ENCODE data around the gene OXNAD1.
A peak's percentile ranks its signal among the peaks of the same experiment; 100 is the strongest.
"Not testable (repeated sequence)": the region's sequence is repeated elsewhere in the genome, so short reads cannot be mapped to it uniquely, and the experiment has no call there.

OXNAD1 gene

DNA sequence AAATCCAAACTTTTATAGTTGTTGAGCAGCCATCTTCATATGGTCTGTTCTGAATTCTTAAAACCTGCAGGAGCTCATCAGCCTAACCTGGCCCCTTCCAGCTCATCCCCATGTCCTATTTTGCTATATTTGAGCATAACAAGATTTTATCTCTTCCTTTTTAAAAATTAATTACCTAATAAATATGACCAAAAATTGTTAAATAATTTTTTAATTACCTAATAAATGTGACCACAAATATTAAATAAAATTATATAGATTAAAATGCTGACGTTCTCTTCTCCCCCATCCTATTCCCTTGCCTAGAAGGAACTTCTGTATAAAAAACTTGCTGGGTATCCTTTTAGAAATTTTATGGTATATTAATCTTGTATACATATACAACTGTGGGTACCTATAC, 43.7 kb downstream of the OXNAD1 start:
- no peak for DNase-seq

DNA sequence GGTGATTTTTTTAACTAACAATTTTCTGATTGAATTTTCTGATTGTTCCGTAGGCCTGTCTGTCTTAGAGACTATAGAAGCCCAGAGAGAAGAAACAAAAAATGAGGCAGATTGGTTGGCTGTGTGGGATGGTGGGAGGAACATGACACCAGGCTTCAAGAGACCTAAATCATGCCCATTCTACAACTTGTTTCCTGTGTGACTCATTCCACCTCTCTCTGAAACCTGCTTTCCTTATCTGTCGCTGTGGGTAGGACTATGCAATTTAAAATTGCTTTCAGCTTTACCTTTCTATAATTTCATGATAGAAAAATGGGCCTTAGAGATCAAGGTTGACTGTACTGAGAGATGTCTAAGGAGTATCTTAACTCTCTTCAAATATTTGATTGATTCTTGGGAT, 44.5 kb downstream of the OXNAD1 start:
- DNase-seq = no peak

DNA sequence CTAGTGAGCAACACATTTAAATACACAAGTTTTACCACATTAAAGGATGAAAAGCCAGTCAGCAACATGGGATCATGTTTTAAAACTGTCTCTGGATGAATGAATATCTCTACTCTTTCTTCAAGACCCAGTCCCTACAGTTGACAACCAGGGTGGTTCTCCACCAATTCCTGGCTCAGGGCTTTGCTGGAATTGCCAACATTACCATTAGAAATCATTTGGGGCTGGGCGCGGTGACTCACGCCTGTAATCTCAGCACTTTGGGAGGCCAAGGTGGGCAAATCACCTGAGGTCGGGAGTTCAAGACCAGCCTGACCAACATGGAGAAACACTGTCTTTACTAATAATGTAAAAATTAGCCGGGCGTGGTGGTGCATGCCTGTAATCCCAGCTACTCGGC, 45.5 kb downstream of the OXNAD1 start:
- DNase-seq = not testable (repeated sequence)

DNA sequence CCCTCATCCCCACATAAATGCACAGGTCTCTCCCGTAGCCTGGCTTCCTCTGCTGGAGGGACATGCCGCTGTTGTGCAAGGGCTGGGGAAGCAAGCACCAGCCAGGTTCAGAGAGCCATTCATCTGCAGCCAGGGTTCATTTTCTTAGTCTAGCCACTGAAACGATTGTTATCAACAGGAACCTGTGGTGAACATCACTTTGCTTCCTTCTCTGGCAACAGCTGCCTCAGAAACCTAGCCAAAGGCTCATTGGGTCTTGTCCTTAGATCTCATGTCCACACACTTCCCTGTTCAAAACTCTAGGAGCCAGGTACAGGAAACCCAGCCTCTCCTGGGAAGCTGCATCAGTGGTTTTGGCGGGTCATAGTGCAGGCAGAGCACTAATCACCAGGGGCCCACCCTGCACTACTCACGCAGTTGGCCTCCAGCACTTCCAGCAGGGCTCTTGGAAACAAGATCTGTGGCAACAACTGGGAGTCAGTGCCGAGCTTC, 47.0 kb downstream of the OXNAD1 start:
- no peak for DNase-seq

DNA sequence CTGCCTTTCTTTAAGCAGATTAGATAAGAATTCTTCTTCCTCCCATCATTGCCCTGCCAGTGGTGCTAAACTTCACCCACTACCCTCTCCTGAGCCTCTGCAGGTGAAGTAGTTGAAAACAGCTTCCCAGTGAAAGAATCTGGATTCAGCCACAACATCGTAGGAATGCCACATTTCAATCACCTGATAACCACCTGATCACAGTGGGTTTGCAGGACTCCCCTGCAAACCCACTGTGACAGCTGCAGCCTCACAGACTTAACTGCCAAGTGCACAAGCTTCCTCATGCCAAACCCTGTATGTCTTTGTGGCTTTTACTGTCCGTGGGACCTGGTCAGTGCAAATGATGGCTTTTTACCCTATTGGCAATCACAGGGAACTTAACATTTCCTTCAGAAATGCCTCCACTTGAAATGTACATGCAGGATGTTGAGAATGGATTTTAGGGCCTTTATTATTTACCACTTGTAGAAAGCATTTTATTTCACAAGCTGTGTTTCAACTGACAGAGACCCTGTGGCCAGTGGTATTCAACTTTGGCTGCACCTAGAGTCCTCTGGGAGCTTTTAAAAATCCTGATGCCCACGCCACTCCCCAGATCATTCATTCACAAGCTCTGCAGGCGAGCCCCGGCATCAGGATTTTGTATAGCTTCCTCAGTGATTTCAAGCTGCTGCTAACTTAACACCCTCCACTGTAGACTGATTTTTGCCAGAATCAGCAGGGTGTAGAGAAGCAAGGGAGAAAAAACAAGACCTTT, 49.1 kb downstream of the OXNAD1 start:
- no peak for DNase-seq

DNA sequence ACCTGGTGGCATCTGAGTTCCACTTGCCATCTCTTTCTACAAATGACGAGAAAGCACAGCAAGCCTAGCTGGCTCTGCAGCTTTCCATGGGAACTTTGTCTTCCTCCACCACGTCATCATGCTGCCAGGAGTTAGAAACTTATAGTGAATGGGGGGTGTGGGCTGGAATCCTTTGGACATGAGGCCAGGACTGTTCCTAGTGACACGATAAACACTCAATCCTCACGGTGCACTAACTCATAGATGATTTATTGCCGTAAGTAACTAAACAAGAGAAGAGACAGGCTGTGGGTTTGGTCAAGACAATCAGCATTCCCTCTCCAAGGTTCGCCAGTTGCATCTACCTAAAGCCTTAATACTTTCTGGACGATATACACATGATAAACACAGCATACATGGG, 50.6 kb downstream of the OXNAD1 start:
- no peak for DNase-seq

DNA sequence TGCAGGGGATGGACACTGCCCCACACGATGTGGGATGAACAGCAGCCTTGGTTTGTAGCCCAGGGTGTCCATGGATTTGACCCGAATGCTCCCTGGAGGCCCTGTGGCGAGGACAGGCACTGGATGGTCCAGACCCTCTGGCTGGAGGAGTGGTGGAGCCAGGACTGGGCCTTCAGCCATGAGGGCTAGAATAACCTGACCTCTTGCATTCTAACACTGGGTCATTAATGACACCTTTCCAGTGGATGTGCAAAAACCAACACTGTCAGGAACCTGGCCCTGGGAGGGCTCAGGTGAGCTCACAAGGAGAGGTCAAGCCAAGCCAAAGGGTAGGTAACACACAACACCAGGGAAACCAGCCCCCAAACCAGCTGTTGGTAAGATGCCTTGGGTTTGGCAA, 51.4 kb downstream of the OXNAD1 start:
- no peak for DNase-seq

DNA sequence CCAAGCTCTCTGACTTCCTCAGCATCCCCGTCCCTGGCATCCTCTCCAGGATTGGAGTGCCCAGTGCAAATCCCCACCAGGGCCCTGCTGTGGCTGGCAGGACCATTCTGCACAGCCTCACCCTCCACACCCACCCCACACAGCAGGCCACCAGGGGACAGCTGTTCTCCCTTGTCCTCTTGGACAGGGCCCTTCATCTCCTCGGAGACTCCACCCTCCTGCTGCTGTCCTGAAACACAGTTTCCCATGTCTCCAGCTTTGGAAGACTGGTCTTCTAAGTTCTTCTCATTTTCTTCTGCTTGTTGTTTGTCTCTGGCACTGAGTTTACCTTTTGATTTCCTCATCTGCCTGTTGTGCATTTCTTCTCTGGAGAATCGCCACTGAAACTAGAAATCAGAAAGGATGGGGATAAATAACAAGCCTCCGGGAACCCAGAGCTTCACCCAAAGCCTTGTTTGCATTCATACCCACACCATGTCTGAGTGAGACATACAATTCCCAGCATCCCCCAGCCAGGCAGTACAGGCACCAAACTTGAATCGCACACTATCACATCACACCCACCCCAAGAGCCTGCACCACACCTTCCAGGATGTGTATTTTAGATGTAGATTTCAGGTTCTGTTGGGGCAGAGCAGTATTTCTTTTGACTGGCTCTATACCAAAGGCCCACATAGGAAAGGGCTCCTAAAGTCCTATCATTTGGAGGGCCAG, 52.0 kb downstream of the OXNAD1 start:
- no peak for DNase-seq

DNA sequence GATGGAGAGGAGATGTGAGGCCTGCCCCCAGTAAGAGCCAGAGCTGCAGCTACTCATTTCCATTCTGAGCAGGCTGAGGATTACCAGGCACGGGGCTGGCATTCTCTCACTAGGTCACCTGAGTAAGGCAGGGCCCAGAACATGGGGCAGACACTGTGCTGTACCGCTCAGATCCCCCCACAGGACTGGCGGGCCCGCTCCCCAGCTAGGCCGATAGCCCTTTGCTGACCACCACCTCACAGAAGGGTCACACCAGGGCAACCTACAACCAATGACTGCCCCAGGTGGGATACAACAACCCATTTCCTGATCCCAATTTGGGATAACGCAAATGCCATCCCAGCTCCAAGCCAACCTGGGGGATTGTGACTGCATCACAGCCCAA, 52.5 kb downstream of the OXNAD1 start:
- no peak for DNase-seq

DNA sequence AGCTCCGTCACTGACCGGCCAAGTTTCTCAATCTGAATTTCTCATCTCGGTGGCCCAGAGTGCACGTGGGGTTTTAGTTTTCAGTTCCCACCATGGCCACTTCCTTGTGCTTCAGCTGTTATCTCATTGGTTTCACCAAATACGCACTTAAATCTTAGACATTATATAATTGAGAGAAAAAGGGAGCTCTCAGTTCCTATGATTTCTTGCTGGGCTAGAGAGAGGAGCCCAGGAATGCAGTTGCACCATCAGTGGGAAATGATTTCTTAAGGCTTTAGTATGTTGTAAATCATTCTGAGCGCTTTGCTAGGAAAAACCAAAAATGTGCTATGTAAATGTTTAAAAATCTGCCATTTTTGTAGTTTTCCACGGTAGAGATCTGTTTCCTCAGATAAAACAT, 53.2 kb downstream of the OXNAD1 start:
- DNase-seq = no peak

DNA sequence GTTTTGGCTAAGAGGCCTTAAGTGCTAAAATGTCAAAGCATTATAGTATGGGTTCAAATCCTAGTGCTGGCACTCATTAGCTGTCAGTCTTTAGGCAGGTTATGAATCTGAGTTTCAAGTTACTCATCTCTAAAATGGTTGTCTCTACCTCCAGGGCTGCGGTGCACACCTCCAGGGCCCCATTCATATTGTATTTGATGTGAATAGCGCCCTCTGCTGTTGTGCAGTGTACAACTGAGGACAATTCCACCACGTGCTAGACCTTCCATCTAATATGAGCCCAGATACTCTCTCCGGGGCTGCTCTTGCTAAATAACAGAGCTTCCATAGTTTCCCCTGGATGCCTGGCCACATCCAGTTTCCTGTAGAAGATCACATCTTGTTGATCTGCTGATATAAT, 54.3 kb downstream of the OXNAD1 start:
- DNase-seq = peak; percentile 73

DNA sequence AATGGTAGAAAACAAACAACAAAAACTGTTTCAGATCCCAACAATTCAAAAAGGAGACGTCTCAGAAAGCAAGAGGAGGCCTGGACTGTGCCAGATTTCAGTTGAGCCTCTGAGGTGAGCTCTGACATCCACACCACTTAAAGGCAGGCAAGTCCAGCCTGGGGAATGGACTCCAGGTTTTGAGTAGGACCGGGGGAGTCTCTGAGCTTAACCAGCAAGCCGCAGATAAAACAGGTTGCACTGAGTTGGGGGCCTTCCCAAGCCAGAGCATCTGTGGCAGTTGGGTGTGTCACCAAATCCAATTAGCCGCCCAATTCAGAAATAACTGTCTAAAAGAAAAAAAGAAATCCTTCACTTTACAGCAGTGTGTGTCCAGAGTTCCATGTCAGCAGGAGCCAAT, 54.7 kb downstream of the OXNAD1 start:
- DNase-seq = no peak

DNA sequence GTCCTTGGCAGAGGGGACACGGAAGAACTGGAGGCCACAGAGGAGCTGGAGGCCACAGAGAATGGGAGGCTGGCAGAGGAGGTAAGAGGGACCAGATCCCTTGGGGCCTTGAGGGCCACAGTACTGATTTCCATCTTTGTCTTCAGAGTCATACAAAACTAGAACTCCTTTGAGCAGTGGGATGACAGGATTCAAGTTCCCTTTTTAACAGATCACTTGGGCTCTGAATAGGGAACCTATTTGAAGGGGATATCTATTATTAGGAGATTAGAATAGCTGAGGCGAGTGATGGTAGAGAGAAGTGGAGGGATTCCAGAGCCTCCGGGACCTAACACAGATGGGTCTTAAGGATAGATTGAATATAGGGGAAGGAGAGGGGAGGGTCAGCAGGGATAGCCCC, 55.7 kb downstream of the OXNAD1 start:
- no peak for DNase-seq

DNA sequence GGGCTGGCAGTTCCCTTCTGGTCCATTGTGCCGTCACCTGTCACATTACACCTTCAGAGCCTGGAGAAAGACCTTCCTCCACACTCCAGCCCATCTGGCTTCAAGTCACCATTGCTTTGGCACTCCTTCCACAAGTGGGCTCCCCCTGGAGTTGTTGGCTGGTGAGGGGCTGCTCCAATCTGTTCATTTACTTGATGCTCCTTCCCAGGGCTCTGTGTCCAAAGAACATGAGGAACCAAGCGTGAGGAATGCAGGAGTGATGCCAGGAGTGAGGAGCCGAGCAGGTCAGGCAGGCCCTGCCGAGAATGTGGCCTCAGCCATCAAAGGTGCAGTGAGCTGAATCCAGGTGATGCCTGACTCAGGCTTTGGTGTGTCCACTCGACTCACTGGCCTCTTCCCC, 57.2 kb downstream of the OXNAD1 start:
- no peak for DNase-seq

DNA sequence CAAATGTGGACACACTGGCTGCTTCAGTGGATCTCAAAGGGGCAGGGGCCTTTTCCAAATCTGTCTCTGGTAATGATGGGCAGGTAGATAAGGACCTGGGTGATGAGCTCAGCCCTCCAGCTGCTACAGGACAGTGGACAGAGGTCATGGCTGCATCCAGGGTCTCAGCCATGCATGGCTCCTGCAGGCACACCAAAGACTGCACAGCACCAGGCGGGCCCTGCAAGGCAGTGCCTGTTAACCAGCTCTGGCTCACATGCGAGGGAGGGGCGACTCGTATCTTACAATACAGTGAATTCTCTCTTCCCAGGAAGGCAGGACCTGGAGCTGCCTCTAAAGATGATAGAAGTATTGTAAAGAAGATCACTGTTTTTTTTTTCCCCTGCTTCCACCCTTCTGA, 58.7 kb downstream of the OXNAD1 start:
- no peak for DNase-seq

DNA sequence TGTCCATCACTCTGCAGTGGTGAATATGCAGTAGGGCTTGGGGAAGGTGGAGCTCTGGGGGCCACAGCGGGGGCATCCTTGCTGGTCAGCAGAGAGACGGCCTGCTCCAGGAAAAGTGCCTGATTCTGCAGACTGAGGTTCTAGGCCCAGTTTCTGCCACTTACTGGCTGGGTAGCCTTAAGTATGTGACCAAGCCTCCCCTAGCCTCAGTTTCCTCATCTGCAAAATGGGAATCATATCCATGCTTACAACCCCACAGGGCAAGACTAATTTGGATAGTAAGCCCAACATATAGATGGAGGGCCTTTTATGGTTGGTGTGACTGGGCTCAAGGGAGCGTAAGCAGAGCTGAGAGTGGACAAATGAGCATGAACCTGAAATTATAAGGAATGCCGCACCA, 60.8 kb downstream of the OXNAD1 start:
- no peak for DNase-seq

DNA sequence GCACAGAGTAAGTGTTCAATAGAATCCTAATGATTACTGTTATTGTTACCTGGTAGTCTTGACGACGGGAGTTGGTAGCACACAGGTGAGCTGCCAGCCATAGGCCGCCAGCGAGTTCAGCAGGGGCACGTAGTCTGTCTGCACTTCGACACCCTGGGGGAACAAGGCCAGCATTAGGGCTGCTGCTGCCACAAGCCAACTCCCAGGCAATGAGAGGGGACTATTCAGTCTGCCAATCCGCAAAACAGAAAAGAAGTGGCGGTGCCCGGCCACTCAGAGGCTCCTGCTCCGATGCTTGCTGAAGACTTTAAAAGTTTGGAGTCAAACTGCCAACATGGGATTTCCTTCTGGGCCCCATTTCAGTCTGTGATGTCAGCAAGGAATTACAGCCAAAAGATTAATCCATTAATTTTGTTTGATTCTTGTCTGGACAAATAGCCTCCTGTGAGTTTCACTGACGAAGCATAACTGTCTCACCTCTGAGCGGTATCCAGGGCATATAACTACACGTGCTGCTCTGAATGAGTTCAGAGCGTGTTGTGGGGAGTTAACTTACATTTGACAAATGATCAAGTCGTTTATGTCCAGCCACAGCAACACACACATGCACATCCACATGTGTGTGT, 61.8 kb downstream of the OXNAD1 start:
- no peak for DNase-seq

DNA sequence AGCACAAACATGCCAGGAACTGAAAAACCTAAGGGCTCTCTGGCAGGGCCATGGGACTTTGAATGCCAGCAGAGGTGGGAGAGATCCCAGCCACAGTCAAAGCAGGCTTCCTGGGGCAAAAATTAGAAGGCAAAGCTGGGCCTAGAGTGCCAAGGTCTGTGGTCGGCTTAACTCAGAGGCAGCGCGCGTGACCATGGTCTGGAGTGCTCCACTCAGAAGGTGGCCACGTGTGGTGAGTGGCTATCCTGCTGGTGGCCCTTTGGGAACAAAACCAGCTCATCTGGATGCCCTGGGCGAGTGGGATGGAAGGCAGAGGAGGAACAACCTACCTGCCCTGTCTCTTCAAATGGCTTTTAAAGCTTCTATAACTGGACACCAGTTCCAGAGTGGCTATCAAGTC, 63.1 kb downstream of the OXNAD1 start:
- no peak for DNase-seq

DNA sequence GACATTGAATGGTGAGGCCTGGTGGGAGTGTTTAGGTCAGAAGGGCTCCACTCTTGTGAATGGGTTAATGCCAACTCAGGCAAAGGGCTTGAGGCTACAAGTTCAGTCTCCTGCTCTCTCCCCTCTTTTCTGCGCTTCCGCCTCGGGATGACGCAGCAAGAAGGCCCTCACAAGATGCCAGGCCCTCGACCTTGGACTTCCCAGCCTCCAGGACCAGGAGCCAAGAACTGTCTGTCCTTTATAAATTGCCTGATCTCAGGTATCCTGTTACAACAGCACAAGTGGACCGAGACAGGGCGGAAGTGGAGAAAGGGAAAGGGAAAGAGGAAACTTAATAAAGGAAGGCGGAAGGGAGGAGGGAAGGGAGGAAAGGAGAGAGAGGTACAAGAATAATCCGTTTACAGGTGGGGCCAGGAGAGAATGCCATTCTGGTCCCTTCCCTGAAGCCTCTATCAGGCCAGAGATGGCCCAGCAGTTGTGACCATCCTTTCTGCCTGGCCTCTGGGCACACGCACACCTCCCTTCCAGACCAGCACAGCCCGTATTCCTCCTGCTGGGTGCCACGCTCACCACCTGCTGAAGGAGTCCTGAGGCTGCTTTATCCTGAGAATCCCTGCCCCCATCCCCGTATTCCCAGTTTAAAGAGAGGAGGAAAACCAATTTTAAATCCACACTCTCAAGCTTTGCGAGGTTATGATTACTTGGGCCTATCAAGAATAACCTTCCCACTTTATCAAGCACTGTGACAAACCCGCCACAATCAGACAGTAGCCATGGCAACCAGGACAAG, 64.2 kb downstream of the OXNAD1 start:
- no peak for DNase-seq

DNA sequence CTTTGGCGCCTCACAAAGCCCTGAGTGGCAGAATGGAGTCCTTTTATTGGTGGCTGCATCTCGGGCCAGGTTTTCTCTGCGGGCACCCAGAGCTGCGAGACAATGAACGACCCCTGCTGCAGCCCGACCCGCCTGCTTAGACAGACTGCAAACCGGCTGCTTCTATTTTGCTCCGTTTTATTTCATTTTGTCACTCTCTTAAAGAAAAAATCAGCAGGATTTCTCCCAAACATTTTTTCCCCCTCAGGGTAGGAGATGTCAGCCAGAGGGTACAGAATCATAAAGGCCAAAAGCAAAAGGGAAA, 64.8 kb downstream of the OXNAD1 start:
- DNase-seq = no peak

DNA sequence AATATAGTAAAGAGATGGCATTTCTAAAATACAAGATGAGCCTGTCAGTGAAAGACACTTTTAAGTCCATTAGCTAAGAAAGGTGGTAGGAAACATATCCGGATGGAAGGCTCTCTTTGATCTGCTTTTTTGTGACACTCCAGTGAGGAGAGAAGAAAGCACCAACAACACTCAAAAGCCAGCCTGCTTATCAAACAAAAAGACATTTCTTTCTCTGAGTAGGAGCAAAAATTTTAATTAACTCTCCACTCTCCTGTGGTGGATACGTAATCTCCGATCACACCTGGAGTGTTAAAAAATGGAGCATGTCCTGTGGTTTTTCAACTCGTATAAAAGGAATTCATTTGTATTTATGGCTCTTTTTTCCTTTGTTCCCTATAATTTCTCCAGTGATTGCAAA, 65.3 kb downstream of the OXNAD1 start:
- DNase-seq = no peak

DNA sequence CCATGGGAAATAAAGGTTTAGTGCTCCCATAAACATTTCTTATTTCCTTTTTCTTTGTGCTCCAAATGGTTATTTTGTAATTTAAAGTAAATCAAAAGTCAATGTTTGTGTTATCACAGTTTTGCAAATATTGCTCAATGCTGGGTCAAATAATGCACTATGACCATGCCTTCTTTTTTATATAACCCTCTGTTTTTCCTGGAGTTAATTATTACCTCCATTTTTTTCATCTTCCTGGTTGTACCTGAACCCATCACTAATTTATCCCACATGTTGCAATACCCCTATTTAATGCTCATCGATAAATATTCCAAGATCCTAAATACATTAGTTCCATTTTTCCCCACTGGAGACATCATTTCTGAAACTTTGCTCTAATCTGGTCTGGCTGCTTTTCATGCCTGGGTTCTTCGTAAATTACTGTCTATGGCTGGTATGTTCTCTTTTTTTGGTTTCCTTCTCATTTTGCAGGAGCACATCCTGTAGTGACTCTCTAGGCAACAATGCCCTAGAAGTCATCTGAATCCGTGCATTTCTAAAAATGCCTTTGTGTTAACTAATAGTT, 66.4 kb downstream of the OXNAD1 start:
- no peak for DNase-seq

DNA sequence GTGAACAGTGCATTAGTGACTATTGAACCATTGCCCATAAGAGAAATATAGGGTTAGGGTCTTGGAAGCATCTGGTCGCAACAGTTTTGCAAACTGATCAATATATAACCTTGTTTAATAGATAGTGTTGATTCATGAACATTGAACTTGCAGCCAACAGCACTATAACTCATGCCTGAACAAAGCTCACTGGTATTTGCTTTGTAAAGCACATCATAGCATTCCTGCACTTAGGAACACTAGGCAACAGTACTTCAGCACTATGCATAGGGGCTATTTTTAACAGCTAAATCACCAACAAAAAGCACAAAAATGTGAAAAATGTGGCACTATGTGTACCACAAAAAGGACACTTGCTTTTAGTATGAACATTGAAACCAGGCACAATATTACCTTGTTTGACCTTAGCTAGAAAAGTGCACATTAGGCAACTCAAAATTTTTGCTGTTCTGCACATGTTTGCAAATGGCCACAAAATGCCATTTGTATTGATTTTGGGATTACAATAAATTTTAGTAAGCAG, 68.0 kb downstream of the OXNAD1 start:
- no peak for DNase-seq
